ENCODE data around the gene SLC12A1.

DNA sequence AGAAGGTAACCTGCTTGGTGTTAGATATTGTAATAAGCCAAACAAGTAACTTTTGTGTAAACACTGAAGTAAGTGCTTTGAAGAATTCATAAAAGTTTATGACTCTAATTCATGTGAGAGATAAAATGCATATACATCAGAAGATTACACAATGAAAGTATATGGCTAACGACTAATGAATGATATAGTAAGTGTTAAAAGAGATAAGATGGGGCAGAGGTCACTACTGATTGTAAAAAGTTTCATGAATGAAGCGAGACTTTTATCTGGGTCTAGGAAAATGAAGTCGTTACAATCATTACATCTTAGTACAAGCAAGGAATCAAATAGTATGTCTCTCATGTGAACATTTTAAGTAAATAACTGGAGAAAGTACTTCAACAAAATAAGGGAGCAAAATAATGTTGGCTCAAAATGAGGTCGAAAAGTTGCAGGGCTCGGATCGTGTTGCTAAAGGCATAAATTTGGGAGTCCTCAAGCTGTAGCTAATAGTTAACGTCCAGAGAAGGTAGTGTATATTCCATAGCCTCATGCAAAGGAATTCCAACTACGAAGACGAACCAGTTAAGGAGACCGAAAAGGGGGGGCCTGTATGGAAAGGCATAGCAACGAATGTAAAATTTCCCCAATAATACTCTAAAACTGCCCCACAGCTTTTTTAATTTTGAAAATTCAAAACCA is 124.1 kb downstream of the SLC12A1 start:
- TF ChIP-seq, protein P1, sequence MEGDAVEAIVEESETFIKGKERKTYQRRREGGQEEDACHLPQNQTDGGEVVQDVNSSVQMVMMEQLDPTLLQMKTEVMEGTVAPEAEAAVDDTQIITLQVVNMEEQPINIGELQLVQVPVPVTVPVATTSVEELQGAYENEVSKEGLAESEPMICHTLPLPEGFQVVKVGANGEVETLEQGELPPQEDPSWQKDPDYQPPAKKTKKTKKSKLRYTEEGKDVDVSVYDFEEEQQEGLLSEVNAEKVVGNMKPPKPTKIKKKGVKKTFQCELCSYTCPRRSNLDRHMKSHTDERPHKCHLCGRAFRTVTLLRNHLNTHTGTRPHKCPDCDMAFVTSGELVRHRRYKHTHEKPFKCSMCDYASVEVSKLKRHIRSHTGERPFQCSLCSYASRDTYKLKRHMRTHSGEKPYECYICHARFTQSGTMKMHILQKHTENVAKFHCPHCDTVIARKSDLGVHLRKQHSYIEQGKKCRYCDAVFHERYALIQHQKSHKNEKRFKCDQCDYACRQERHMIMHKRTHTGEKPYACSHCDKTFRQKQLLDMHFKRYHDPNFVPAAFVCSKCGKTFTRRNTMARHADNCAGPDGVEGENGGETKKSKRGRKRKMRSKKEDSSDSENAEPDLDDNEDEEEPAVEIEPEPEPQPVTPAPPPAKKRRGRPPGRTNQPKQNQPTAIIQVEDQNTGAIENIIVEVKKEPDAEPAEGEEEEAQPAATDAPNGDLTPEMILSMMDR (IDR thresholded peaks at IDR 0.05): no peak
- TF ChIP-seq POLR2A (IDR thresholded peaks at IDR 0.05) (no peak), EP300 (IDR thresholded peaks at IDR 0.05) (no peak)
